Measurements from ENCODE around the gene ACOT7.

The ACOT7 gene

GRCh38 chr1:6269720-6270400 lies 123.7 kb downstream of the ACOT7 start:
- H3K9me3 Mint-ChIP-seq: no peaks in the 10 kb centered on the region
- no peaks in the 10 kb centered on the region for H3K36me3 Mint-ChIP-seq (ENCODE audit: low read depth)
- no peak overlapping the region for H3K27ac Mint-ChIP-seq
- no peaks in the 10 kb centered on the region for H3K4me1 Mint-ChIP-seq (ENCODE audit: low read depth)
- H3K27me3 Mint-ChIP-seq (ENCODE audit: low read depth): no peaks in the 10 kb centered on the region
- H3K4me3 Mint-ChIP-seq: no peak overlapping the region

GRCh38 chr1:6269296-6269695 lies 124.3 kb downstream of the ACOT7 start:
- Mint-ChIP-seq H3K4me3 (no peak overlapping the region), H3K27me3 (ENCODE audit: low read depth) (no peaks in the 10 kb centered on the region), H3K4me1 (ENCODE audit: low read depth) (no peaks in the 10 kb centered on the region), H3K27ac (no peak overlapping the region), H3K36me3 (ENCODE audit: low read depth) (no peaks in the 10 kb centered on the region), H3K9me3 (no peaks in the 10 kb centered on the region)

GRCh38 chr1:6268415-6268814 lies 125.2 kb downstream of the ACOT7 start:
- no peaks in the 10 kb centered on the region for H3K36me3 Mint-ChIP-seq (ENCODE audit: low read depth)
- H3K9me3 Mint-ChIP-seq: no peaks in the 10 kb centered on the region
- no peaks in the 10 kb centered on the region for H3K27me3 Mint-ChIP-seq (ENCODE audit: low read depth)
- no peaks in the 10 kb centered on the region for H3K4me1 Mint-ChIP-seq (ENCODE audit: low read depth)
- no peak overlapping the region for H3K27ac Mint-ChIP-seq
- no peak overlapping the region for H3K4me3 Mint-ChIP-seq

GRCh38 chr1:6267686-6268322 lies 125.8 kb downstream of the ACOT7 start:
- Mint-ChIP-seq H3K4me1 (ENCODE audit: low read depth) (no peaks in the 10 kb centered on the region), H3K27me3 (ENCODE audit: low read depth) (no peaks in the 10 kb centered on the region), H3K36me3 (ENCODE audit: low read depth) (no peaks in the 10 kb centered on the region), H3K9me3 (no peaks in the 10 kb centered on the region), H3K4me3 (no peak overlapping the region), H3K27ac (no peak overlapping the region)

- Mint-ChIP-seq H3K27me3 (ENCODE audit: low read depth) (peaks cover 7% of the 10 kb centered on the region), H3K36me3 (ENCODE audit: low read depth) (no peaks in the 10 kb centered on the region), H3K4me1 (ENCODE audit: low read depth) (peaks cover 2% of the 10 kb centered on the region), H3K4me3 (no peak overlapping the region), H3K27ac (no peak overlapping the region), H3K9me3 (no peaks in the 10 kb centered on the region)
These were observed 126.9 kb downstream of the ACOT7 start for GRCh38 chr1:6266641-6267040.

- H3K4me3 Mint-ChIP-seq: no peak overlapping the region
- H3K9me3 Mint-ChIP-seq: no peaks in the 10 kb centered on the region
- H3K4me1 Mint-ChIP-seq (ENCODE audit: low read depth): peaks cover 2% of the 10 kb centered on the region
- peaks cover 11% of the 10 kb centered on the region for H3K27me3 Mint-ChIP-seq (ENCODE audit: low read depth)
- H3K36me3 Mint-ChIP-seq (ENCODE audit: low read depth): no peaks in the 10 kb centered on the region
- no peak overlapping the region for H3K27ac Mint-ChIP-seq
These were observed 128.4 kb downstream of the ACOT7 start for GRCh38 chr1:6265151-6265550.

GRCh38 chr1:6263716-6264115 lies 129.9 kb downstream of the ACOT7 start:
- Mint-ChIP-seq H3K36me3 (ENCODE audit: low read depth) (no peaks in the 10 kb centered on the region), H3K9me3 (no peaks in the 10 kb centered on the region), H3K4me1 (ENCODE audit: low read depth) (peaks cover 7% of the 10 kb centered on the region), H3K4me3 (no peak overlapping the region), H3K27ac (peak overlapping the region; percentile 41), H3K27me3 (ENCODE audit: low read depth) (peaks cover 22% of the 10 kb centered on the region)

GRCh38 chr1:6262555-6263420 lies 130.8 kb downstream of the ACOT7 start:
- no peak overlapping the region for H3K27ac Mint-ChIP-seq
- H3K36me3 Mint-ChIP-seq (ENCODE audit: low read depth): no peaks in the 10 kb centered on the region
- H3K27me3 Mint-ChIP-seq (ENCODE audit: low read depth): peaks cover 27% of the 10 kb centered on the region
- H3K4me3 Mint-ChIP-seq: no peak overlapping the region
- no peaks in the 10 kb centered on the region for H3K9me3 Mint-ChIP-seq
- peaks cover 7% of the 10 kb centered on the region for H3K4me1 Mint-ChIP-seq (ENCODE audit: low read depth)

- H3K36me3 Mint-ChIP-seq (ENCODE audit: low read depth): no peaks in the 10 kb centered on the region
- peaks cover 28% of the 10 kb centered on the region for H3K27me3 Mint-ChIP-seq (ENCODE audit: low read depth)
These were observed 132.0 kb downstream of the ACOT7 start for GRCh38 chr1:6261615-6261995.

GRCh38 chr1:6260961-6261614 lies 132.5 kb downstream of the ACOT7 start, which contains the start of gene GPR153:
Gene GPR153, minus strand, starts transcription at chr1:6261098. Its CDS starts 6,193 bp downstream, at chr1:6254905.
- Mint-ChIP-seq H3K4me3 (peak within 1 kb of the TSS; percentile 44), H3K36me3 (ENCODE audit: low read depth) (no peaks in the 10 kb centered on the region), H3K4me1 (ENCODE audit: low read depth) (peaks cover 7% of the 10 kb centered on the region), H3K27me3 (ENCODE audit: low read depth) (peaks cover 28% of the 10 kb centered on the region), H3K9me3 (no peaks in the 10 kb centered on the region), H3K27ac (no peak within 1 kb of the TSS)

More at GRCh38 chr1:6261615-6261995, 132.0 kb downstream of the ACOT7 start:
- peaks cover 7% of the 10 kb centered on the region for H3K4me1 Mint-ChIP-seq (ENCODE audit: low read depth)
- no peaks in the 10 kb centered on the region for H3K9me3 Mint-ChIP-seq
- peak overlapping the region; percentile 44 for H3K4me3 Mint-ChIP-seq
- no peak overlapping the region for H3K27ac Mint-ChIP-seq

GRCh38 chr1:6260433-6260934 lies 133.1 kb downstream of the ACOT7 start:
- H3K27ac Mint-ChIP-seq: no peak overlapping the region
- peaks cover 7% of the 10 kb centered on the region for H3K4me1 Mint-ChIP-seq (ENCODE audit: low read depth)
- no peak overlapping the region for H3K4me3 Mint-ChIP-seq
- peaks cover 28% of the 10 kb centered on the region for H3K27me3 Mint-ChIP-seq (ENCODE audit: low read depth)
- no peaks in the 10 kb centered on the region for H3K9me3 Mint-ChIP-seq
- H3K36me3 Mint-ChIP-seq (ENCODE audit: low read depth): no peaks in the 10 kb centered on the region

- H3K4me1 Mint-ChIP-seq (ENCODE audit: low read depth): peaks cover 7% of the 10 kb centered on the region
- H3K36me3 Mint-ChIP-seq (ENCODE audit: low read depth): no peaks in the 10 kb centered on the region
- no peak overlapping the region for H3K27ac Mint-ChIP-seq
- H3K9me3 Mint-ChIP-seq: no peaks in the 10 kb centered on the region
- H3K27me3 Mint-ChIP-seq (ENCODE audit: low read depth): peaks cover 28% of the 10 kb centered on the region
- H3K4me3 Mint-ChIP-seq: peak overlapping the region; percentile 34
These were observed 133.8 kb downstream of the ACOT7 start for GRCh38 chr1:6259491-6260362.

- Mint-ChIP-seq H3K27ac (no peak overlapping the region), H3K4me3 (peak overlapping the region; percentile 42), H3K9me3 (no peaks in the 10 kb centered on the region), H3K36me3 (ENCODE audit: low read depth) (no peaks in the 10 kb centered on the region), H3K27me3 (ENCODE audit: low read depth) (peaks cover 28% of the 10 kb centered on the region), H3K4me1 (ENCODE audit: low read depth) (peaks cover 7% of the 10 kb centered on the region)
These were observed 134.9 kb downstream of the ACOT7 start for GRCh38 chr1:6258675-6259074.
